AG04449 (cell line): ENCODE measurements around the gene MAP3K5.

Experiments
- CTCF ChIA-PET: fragments of 350-600 bp; formaldehyde crosslinking; extraction: SDS; loops from one replicate; lab custom pipeline; 2021; ENCODE audit warnings: antibody characterized with exemption; lab: Yijun Ruan, JAX
- POLR2A ChIA-PET: fragments of 400-600, 350-600 bp; formaldehyde crosslinking; extraction: SDS; loops from one replicate; lab custom pipeline; 2020; ENCODE audit warnings: antibody characterized with exemption, inconsistent platforms; lab: Yijun Ruan, JAX
- DNase-seq: peaks from one replicate; pipeline ENCODE4 v3.0.0-alpha.2; 2010; ENCODE audit warnings: low read depth, low spot score
- H3K4me3 ChIP-seq: 2 replicates; pipeline ENCODE4 v1.5.1; 2011; ENCODE audit warnings: low read depth, mild to moderate bottlenecking, control low read depth, low read length
- CTCF ChIP-seq: IDR thresholded peaks from one replicate; pipeline ENCODE4 v1.5.1; 2011; ENCODE audit warnings: mild to moderate bottlenecking, moderate library complexity, low read length, control low read depth, inconsistent platforms; ENCODE audit not compliant: insufficient read depth; ENCODE audit errors: missing control alignments

The MAP3K5 gene

GRCh38 chr6:136784271-136784664 lies 8.0 kb downstream of the MAP3K5 start:
- ChIA-PET CTCF (interaction anchor here (2.8 to 4.6 kb wide), 2 partner anchors 8 to 140 kb away, joined by 13 to 24 read pairs; partner anchors contain the start of gene MAP3K5), POLR2A (no interaction called here)
- TF ChIP-seq CTCF = no peak
- no peak overlapping the region for H3K4me3 ChIP-seq
- DNase-seq = no peak

DNA sequence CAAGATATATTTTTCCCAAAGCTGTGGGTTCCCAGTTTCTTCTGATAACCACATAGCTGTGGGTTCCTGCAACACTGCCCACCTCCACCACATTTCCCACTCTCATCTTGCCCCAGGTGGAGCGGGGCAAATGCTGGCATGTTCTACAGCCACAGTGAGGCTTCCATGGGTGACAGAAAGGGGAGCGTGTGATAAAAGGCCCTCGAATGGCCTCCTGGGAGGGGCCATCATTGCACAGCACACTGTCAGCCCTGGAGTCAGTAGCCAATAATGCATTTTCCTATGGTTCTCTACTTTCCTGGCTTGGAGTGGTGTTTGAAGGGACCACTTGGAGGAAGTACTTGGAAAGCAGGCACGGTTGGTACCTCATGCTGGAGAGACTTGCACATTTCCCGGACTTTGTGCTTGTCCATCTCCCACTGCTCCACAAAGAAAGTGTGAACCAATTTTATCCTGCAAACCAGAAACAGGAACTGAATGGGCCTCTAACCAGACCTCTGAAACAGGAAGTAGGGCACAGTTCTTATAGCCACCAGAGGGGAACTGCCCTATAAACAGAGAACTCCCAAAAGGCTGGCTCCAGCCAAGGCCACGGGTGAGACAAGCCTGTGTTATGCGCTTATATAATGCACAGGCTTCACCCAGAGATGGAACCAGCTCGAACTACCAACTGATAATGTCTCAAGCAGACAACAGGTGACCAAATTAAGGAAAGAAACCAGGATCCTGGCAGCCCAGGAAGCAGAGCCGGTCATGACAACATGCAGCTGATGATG lies 8.6 kb downstream of the MAP3K5 start:
- CTCF ChIA-PET = interaction anchor here (2.8 to 4.6 kb wide), 2 partner anchors 9 to 140 kb away, joined by 13 to 24 read pairs; partner anchors contain the start of gene MAP3K5
- no peak overlapping the region for H3K4me3 ChIP-seq
- DNase-seq = no peak
- POLR2A ChIA-PET = no interaction called here
- TF ChIP-seq CTCF = no peak

DNA sequence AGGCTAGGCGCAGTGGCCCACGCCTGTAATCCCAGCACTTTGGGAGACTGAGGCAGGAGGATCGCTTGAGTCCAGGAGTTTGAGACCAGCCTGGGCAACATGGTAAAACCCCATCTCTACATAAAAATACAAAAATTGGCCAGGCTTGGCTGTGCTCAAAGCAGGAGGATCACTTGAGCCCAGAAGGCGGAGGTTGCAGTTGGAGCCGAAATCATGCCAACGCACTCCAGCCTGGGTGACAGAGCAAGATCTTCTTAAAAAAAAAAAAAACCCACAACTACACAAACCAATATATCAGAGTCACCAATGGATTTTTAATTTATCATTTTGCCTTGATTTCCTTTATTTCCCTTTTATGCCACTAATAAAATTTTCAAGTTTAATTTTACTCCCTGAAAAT lies 9.3 kb downstream of the MAP3K5 start:
- CTCF ChIA-PET = interaction anchor here (1.7 to 4.6 kb wide), 3 partner anchors 9 to 139 kb away, joined by 5 to 24 read pairs (median 13); partner anchors contain the start of gene MAP3K5
- POLR2A ChIA-PET = no interaction called here
- no peak for DNase-seq
- H3K4me3 ChIP-seq = no peak overlapping the region
- no peak for TF ChIP-seq CTCF

- POLR2A ChIA-PET = no interaction called here
- no peak overlapping the region for H3K4me3 ChIP-seq
- TF ChIP-seq CTCF = no peak
- no peak for DNase-seq
- CTCF ChIA-PET = interaction anchor here (0.7 to 4.6 kb wide), 4 partner anchors 8 to 139 kb away, joined by 3 to 24 read pairs (median 6); partner anchors contain the start of gene MAP3K5
These were observed 10.1 kb downstream of the MAP3K5 start for GRCh38 chr6:136782021-136782770.

GRCh38 chr6:136780972-136781371 lies 11.3 kb downstream of the MAP3K5 start:
- H3K4me3 ChIP-seq = no peak overlapping the region
- no peak for TF ChIP-seq CTCF
- POLR2A ChIA-PET = no interaction called here
- DNase-seq = no peak
- CTCF ChIA-PET = interaction anchor here (1.7 to 4.6 kb wide), 3 partner anchors 10 to 137 kb away, joined by 5 to 24 read pairs (median 6); partner anchors contain the start of gene MAP3K5

DNA sequence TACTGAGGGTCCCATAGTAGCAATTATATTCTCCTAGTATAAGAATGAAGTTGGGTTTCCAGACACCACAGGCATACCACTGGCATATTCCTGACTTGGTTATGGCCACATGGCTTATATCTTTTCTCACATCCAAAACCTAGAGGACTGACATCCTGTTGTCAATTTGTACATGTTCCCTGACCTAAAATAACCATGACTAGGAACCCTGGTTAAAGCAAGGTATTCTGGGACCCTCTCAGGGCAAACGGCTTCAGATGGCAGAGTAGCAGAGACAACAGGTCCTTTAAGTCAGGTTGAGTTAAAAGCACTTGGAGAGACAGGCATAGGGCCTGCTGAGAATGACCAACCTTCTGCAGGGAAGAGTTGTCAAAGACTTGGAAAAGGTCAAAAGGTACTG lies 12.6 kb downstream of the MAP3K5 start:
- CTCF ChIA-PET = interaction anchor here (1.8 kb wide), 1 partner anchor 13 kb away, joined by 6 read pairs; the partner anchor contains the start of gene MAP3K5

More for the DNA sequence above, 12.6 kb downstream of the MAP3K5 start:
- DNase-seq = no peak
- H3K4me3 ChIP-seq = no peak overlapping the region
- TF ChIP-seq CTCF = no peak
- POLR2A ChIA-PET = no interaction called here
